ENCODE measurements around the gene OGFOD3. TPM values are rescaled to one million over a fixed set of nuclear protein-coding genes. Genes with fewer than 3 reads are reported as not detected.

The OGFOD3 gene
- 29.5 and 41.0 TPM in 2 replicates for total RNA-seq

GRCh38 chr17:82418001-82418986, at the start of gene OGFOD3, which contains the start of gene HEXD:
Gene OGFOD3, minus strand, starts transcription at chr17:82418586. Its CDS starts 101 bp downstream, at chr17:82418485.
Gene HEXD, plus strand, starts transcription at chr17:82418347. Its CDS starts 1,453 bp downstream, at chr17:82419800.

GRCh38 chr17:82458179-82458884, 39.9 kb upstream of the OGFOD3 start, which contains the start of gene NARF:
Gene NARF, plus strand, starts transcription at chr17:82458741. Its CDS starts 63 bp downstream, at chr17:82458804.

GRCh38 chr17:82450357-82451106, 32.1 kb upstream of the OGFOD3 start, which contains the start of gene CYBC1:
Gene CYBC1, minus strand, starts transcription at chr17:82450752. Its CDS starts 1,498 bp downstream, at chr17:82449254.

GRCh38 chr17:82371333-82372248, 46.8 kb downstream of the OGFOD3 start, which contains the start of gene UTS2R:
Gene UTS2R, plus strand, starts transcription at chr17:82371765. Its CDS starts 2,560 bp downstream, at chr17:82374325.

GRCh38 chr17:82358465-82359350, 59.7 kb downstream of the OGFOD3 start, which contains the start of gene TEX19:
Gene TEX19, plus strand, starts transcription at chr17:82359247. Its CDS starts 2,904 bp downstream, at chr17:82362151.

Other genes with a start within 250 kb of the OGFOD3 start
- 9.4 and 13.4 TPM in 2 replicates for gene CCDC57, start 205.7 kb downstream of the OGFOD3 start, total RNA-seq
- gene SLC16A3, start 189.5 kb downstream of the OGFOD3 start, total RNA-seq, result 166 and 252 TPM in 2 replicates
- 35.0 and 53.3 TPM in 2 replicates for gene CSNK1D, start 144.9 kb downstream of the OGFOD3 start, total RNA-seq
- not detected in 2 replicates for gene CD7, start 101.0 kb downstream of the OGFOD3 start, total RNA-seq
- 6.3 and 11.7 TPM in 2 replicates for gene SECTM1, start 84.8 kb downstream of the OGFOD3 start, total RNA-seq
- gene TEX19, start 59.3 kb downstream of the OGFOD3 start, total RNA-seq, result 0.08 TPM in 1 of 2 replicates, not detected in the other
- gene UTS2R, start 46.8 kb downstream of the OGFOD3 start, total RNA-seq, result not detected in 2 replicates
- 6.6 and 9.8 TPM in 2 replicates for gene HEXD, start 239 bp downstream of the OGFOD3 start, total RNA-seq
- gene CYBC1, start 32.2 kb upstream of the OGFOD3 start, total RNA-seq, result 31.2 and 39.1 TPM in 2 replicates
- gene NARF, start 40.2 kb upstream of the OGFOD3 start, total RNA-seq, result 29.5 and 44.0 TPM in 2 replicates
- 45.4 and 48.2 TPM in 2 replicates for gene FOXK2, start 101.1 kb upstream of the OGFOD3 start, total RNA-seq
- 51.5 and 61.9 TPM in 2 replicates for gene WDR45B, start 229.9 kb upstream of the OGFOD3 start, total RNA-seq

Measured in hair follicular keratinocyte (primary cell).